GM19351 (cell line): Measurements from ENCODE around the gene RGS4.
A peak's percentile ranks its signal among the peaks of the same experiment; 100 is the strongest.
"Not testable (repeated sequence)": the region's sequence is repeated elsewhere in the genome, so short reads cannot be mapped to it uniquely, and the experiment has no call there.

Experiments
- ATAC-seq: cut with Tn5 transposase; IDR thresholded peaks from one replicate; pipeline ENCODE4 v1.9.1; 2021; ENCODE audit warnings: mild to moderate bottlenecking, moderate library complexity; ENCODE audit not compliant: unreplicated experiment

The RGS4 gene

DNA sequence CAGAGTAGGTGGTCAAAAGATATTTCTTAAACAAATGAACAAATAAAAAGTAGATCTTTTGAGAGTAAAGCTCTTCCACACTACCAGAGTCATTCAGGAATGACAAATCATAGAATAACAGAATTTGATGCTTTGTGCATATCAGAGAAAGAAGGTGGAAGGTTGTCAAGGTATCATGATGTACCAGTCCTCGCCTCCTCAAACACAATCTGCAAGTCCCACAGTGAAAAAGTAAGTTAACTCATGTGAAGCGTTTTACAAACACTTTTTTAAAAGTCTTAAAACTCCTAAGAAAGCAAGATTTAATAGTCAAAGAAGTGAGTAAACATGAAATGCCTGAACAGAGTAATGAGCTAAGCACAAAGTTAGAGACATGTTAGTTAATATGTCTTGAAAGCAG lies 2.5 kb upstream of the RGS4 start:
- ATAC-seq, result no peak

DNA sequence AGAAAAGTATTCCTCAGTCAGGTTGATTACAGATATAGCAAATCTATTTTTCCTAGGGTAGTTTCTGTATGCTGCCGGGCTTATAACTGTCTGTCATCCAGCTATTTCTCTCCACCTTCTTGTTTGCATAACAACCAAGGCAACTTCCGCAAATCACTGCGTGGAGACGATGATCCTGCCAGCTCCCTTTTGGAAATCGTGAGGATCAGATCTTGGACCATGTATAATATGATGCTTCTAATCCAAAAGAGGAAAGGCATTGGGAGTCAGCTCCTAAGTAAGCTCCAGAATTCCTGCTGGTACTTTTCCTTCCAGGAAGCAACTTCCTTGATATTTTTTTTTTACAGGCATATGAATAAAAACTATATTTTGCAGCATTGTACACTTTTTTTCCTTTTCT lies 445 bp upstream of the RGS4 start:
- no peak for ATAC-seq

DNA sequence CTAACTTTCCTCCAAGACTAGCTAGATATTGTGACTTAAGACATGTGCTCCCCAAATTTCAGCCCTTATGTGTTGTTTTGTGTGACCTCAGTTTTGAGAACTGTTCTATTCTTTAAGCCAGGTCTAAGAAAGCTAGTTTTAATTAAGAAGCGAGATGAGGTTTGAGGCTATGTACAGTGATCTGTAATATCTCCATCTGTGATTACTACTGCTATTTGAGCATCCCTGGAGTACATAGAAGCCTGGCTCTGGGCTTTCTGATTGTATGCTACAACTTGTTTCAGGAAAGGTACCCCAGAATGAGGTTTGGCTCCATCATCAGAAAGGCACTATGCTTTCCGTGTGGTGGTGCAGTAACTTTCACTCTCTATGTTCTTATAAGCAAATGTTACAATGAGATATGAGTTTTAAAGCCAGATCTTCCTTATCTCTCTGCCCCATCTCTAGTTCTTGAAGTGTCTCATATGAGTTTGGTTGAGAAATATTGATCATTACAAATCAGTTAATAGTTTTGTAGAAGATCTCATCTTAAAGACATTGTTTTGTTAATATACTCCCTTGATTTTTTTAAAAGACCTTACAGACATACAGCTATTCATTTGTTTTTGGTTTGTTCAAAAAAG lies 605 bp downstream of the RGS4 start:
- ATAC-seq, result no peak

DNA sequence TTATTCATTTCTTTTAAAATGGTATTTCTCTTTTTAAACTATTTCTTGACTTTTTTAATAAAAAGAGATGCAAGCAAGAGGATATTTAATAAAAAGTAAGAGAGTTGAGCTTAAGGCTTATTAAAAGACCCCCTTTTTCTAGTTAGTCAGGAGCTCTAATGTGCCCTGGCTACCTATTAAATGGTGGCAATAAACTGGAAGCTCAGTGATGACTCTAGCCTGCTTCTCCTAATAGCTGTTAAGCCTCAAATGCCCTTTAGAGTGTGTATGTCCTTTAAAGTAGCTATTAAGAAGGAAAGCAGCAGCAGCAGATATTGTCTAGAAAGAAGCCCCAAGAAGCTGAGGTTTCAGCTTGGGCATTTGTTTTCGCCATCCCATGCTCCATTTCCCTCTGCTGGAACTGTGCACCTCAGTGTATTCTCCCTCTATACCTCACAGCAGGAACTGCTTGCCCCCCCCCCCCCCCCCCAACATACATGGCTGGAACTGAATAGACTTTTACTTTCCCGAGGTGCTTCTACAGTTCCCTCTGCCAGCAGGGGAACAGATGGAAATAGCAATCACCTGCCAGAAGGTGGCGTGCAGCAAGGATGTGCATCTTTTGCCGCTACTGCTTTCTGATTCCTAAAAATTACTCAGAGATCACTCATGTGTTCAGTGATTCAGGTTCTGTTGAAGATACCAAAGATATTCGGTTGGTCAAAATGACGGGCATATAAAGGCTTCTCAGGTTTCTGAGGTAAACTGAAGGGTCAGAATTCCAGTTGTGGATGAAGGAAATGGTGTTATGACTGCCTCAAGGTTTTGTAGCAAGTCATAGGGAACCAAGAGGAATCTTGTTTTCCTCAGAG lies 2.5 kb downstream of the RGS4 start:
- peak; percentile 78 for ATAC-seq

DNA sequence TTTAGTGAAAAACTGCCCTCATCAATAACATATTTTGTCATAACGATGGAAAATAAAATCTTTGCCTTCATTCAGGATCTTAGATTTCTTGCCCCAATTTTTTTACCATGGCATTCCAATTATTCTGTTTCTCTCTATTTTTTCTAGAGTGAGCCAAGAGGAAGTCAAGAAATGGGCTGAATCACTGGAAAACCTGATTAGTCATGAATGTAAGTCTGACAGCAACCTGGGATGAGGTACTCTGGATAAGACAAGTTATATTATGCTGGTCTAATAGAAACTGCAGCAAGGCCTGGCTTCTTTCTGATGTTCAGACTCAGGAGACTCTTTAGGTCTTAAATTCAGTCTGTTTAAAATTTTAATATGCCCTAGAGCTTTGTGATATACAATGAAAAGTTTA lies 3.5 kb downstream of the RGS4 start:
- ATAC-seq, result no peak

DNA sequence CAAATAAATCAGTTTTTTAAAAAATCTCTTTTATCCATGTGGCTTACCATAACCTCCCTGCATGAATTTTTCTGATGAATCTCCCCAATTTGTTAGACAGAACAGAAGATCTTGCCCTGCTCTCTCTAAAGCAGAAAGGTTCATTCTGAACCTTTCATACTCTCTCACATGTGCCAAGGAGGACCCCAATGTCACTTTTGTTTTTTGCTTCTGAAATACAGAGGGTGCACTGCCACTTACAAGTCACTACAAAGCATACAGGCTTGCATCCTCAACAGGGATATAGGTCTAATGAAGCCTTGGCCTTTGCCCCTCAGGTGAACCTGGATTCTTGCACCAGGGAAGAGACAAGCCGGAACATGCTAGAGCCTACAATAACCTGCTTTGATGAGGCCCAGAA lies 4.8 kb downstream of the RGS4 start:
- no peak for ATAC-seq

DNA sequence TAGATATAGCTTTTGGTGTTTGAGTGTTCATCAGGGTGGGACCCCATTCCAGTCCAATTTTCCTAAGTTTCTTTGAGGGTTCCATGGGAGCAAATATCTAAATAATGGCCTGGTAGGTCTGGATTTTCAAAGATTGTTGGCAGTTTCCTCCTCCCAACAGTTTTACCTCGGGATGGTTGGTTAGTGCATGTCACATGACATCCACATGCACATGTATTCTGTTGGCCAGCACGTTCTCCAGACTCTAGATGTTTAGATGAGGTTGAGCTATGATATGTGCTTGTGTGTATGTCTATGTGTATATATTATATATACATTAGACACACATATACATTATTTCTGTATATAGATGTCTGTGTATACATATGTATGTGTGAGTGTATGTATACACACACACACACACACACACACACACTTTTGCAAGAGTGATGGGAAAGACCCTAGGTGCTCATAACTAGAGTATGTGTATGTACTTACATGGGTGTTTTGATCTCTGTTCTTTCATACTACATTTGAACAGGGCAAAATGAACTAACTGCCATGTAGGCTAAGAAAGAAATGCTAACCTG lies 5.6 kb downstream of the RGS4 start:
- ATAC-seq, result no peak

DNA sequence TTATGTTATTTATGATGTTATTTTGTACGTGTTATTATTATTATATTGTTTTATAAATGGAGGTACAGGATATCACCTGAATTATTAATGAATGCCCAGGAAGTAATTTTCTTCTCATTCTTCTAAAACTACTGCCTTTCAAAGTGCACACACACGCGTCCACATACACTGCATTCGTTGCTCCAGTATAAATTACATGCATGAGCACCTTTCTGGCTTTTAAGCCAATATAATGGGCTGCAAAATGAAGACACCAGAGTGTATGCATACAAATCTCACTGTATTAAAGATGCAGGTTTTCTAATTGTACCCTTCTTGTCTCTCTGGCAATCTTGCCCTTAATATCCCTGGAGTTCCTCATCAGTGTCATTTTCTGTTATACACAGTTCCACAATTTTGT lies 6.9 kb downstream of the RGS4 start:
- ATAC-seq, result no peak

DNA sequence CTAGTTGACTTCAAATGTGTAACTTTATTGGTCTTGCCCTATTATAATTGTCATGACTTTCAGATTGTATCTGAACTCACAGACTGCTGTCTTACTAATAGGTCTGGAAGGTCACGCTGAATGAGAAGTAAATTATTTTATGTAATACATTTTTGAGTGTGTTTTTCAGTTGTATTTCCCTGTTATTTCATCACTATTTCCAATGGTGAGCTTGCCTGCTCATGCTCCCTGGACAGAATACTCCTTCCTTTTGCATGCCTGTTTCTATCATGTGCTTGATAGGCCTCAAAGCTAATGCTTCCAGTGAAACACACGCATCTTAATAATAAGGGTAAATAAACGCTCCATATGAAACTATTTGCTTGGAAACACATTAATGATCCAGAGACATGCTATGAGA lies 7.3 kb downstream of the RGS4 start:
- no peak for ATAC-seq

DNA sequence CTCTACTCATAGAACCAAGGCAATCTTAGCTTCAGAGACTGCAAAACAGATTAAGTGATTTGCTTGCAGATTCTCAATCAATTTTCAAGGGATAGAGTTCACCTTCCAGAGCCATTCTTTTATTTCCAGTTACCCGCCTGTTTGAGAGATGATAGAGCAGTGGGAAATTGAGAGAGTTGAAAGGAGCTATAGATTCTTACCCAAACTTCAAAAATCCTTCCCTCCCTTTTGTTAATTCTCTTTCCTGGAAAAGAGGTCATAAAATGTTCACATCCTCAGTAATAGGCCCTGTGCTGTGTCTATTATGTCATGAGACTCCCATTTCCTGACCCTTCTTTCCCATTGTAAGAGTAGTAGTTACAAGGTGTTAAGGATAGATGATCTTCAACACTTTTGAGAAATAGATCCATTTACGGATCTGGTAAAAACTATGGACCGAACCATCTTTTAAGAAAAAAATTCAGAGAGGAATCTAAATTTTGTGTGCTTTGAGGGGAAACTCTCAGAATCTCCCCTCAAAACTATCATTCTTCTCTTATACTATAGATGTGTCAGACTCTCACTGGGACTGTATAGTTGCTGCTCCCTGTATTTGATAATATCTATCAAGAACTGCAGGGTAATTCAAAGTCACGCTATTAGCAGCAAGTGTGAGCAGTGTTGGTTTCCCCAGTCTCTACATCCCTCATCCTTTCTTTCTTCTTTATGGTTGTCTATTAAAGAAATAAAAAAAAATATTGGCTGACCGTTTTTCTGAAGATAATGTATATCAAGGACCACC lies 8.0 kb downstream of the RGS4 start:
- ATAC-seq, result no peak

DNA sequence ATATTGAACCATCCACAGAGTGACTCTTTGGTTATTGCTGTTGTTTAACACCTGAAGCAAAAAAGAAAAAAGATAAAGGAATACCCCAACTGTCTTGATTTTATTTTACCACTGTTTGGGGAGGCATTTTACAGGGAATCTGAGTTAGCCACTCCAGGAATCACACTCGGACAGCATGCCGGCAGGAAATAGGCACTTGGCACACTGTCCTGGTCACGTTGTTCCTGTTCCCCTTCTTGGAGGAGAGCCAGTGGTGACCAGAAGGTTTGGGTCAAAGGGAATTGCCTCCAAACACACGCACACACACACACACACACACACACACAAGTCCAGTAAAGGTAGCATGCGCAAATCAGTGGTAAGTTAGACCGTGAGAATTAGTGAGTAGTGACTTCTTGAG lies 13.8 kb downstream of the RGS4 start:
- ATAC-seq, result no peak

DNA sequence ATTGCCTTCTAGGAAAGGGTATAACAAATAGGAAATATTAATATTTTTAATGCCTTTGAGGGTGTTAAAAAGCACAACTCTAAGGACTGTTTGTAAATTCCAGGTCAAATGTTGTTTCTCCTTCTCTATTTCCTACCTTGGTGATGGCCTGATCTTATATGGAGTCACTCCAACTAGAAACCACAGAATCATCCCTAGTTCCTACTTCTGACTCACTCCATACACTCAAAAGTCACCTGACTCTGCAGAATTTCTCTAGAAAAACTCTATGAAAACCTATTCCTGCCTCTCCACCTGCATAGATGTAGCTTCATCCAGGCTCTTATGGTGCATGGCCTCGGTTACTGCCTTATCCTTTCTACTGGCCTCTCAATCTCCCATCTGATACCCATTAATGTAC lies 14.5 kb downstream of the RGS4 start:
- ATAC-seq, result no peak

DNA sequence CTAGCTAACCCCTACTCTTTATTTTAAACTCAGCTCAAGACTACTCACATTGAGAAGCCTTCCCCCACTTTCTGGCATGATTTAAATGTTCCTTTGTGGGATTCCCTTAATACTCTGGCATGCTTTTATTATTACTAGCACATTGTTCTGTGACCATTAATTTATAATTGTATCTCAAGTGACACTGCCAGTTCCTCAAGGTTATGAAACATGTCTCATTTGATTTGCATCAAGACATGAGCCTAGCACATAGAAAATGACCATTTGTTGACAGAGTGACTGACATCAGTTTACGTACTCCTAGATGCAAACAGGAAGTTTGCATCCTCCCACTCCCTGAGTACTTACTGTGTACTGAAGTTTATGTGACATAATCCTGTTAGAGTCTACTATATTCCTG lies 15.2 kb downstream of the RGS4 start:
- no peak for ATAC-seq

DNA sequence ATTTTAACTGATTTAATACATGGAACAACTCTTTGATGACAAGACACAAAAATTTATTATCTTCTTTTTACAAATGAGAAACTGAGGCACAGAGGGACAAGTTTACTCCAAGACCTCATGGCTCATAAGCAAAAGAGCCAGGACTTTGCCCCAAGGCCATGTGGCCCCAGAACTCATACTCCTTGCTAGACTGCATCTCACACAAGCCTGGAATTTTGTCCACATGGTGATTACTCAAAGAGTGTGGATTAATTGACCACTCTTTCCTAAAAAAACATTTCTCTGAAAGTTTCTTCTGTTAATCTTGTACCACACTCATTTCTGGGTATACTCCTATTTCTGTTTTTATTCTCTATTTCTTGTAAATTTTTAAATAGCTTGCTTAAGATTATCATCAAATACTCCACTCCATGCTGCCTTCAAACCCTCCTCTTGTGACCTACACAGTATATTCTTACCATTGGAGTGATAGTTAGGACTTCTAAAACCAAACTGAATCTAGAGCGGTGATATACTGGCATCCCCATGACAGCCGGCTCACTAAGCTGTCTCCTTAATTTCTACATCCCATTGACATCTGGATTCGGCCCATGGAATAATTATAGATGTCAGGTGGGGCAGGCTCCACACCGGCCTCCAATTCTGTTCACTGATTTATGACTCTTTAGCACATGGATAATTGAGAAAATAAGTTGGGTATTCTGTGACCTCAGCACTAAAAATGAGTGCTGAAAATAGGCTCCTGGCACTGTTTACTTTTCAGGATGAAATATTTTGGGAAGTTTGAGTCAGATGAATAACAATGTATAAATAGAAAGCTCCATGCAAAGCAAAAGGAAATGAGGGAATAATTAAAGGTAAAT lies 16.1 kb downstream of the RGS4 start:
- no peak for ATAC-seq

DNA sequence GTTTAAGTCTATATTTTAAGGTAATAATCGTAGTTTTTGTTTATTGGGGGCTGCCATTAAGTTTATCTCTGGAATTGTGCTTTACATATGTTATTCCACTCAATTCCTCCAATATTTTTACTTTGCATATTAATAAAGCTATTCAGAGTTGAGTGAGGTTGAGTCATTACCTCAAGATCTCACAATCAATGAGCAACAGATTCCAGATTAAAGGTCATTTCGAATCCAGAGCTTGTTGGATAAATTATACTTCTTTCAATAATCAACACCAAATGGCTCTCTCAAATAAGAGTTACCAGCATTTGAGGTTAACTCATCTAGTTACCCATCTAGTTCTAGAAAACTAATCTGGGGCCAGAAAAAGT lies 16.7 kb downstream of the RGS4 start:
- ATAC-seq, result no peak

DNA sequence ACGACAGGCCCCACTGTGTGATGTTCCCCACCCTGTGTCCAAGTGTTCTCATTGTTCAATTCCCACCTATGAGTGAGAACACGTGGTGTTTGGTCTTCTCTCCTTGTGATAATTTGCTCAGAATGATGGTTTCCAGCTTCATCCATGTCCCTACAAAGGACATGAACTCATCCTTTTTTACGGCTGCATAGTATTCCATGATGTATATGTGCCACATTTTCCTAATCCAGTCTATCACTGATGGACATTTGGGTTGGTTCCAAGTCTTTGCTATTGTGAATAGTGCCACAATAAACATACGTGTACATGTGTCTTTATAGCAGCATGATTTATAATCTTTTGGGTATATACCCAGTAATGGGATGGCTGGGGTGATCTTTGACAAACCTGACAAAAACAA lies 20.0 kb downstream of the RGS4 start:
- not testable (repeated sequence) for ATAC-seq

DNA sequence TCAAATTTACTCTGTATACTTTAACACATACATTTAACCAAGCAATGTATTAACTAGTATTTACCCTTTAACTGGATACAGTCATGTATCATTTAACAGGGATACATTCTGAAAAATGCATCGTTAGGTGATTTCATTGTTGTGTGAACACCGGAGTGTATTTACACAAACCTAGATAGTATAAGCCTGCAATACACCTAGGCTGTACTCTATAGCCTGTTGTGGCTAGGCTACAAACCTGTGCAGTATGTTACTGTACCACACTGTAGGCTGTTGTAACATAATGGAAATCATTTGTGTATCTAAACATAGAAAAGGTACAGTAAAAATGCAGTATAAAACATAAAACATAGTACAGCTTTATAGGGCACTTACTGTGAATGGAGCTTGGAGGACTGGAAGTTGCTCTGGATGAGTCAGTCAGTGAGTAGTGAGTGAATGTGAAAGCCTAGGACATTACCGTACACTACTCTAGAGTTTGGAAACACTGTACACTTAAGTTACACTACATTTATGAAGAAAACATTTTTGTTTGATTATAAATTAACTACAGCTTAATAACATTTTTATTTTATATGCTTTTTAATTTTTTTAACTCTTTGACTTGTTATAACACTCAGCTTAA lies 21.3 kb downstream of the RGS4 start:
- ATAC-seq, result no peak

DNA sequence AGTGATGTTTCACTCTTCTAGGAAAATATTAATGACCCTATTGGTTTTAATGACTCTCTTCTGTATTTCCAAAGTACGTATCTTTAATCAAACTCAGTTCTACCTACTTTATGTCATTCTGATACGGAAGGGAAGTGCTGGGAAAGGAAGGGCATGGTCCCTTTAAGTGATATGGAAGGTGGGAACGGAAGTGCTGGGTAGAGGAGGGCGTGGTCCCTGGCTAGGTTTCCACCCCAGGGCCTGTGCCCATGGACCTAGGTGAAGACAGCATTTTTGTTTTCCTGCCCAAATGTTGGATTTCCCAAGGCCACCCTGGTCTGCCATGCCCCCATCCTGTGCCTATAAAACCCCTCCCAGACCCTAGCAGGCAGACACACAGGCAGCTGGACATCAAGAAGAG lies 24.0 kb downstream of the RGS4 start:
- no peak for ATAC-seq

DNA sequence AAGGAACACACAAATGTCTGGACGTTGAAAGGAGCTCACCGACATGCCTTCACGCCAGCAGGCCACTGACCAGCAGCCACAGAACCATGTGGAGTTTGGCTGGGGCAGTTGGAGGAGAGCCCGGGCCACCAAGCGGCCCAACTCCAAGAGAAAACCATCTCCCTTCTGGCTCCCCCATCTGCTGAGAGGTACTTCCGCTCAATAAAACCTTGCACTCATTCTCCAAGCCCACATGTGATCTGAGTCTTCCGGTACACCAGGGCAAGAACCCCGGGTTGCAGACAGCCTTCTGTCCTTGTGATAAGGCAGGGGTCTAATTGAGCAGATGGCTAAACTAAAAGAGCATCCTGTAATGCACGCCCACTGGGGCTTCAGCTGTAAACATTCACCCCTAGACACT lies 24.4 kb downstream of the RGS4 start:
- ATAC-seq, result no peak

DNA sequence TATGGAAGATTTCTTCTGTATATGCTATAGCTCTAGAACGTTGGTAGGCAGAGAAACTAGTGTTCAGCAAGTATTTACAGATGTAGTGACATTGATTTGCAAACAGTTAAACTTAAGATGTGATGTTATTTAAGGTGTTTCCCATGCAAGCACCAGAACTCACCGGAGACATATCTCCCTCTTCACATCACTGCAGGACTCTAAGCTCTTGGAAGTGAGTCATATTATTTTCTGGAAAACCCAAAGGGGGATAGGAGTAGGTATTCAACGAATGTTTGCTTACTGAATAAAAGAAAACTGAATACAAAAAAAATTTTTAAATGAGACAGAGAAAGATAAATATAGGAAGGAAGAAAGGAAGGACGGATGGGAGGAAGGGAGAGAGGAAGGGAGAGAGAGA lies 25.0 kb downstream of the RGS4 start:
- ATAC-seq, result no peak
